Hematopoietic multipotent progenitor cell treated with erythropoietin and hydrocortisone succinate and interleukin-3 and kit ligand, for 15 days (in vitro differentiated cells): ENCODE data around the gene EPGN.
"Not testable (repeated sequence)": the region's sequence is repeated elsewhere in the genome, so short reads cannot be mapped to it uniquely, and the experiment has no call there.

Experiments
- DNase-seq: peaks from one replicate; pipeline ENCODE4 v3.0.0-alpha.2; 2015; ENCODE audit warnings: low spot score

The EPGN gene

DNA sequence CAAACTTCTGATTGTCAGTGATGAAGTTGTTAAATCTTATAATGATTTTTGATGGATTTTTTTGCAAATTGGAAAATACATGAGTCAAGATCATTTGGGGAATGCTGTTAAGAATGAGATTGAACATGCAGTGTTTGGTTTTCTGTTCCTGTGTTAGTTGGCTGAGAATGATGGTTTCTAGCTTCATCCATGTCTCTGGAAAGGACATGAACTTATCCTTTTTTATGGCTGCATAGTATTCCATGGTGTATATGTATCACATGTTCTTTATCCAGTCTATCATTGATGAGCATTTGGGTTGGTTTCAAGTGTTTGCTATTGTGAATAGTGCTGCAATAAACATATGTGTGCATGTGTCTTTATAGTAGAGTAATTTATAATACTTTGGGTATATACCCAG lies 32.2 kb downstream of the EPGN start:
- DNase-seq: not testable (repeated sequence)

GRCh38 chr4:74344031-74344430 lies 35.8 kb downstream of the EPGN start:
- no peak for DNase-seq

GRCh38 chr4:74353858-74354257 lies 45.6 kb downstream of the EPGN start:
- no peak for DNase-seq

- DNase-seq: no peak
Observed at GRCh38 chr4:74357965-74358364, 49.7 kb downstream of the EPGN start.

DNA sequence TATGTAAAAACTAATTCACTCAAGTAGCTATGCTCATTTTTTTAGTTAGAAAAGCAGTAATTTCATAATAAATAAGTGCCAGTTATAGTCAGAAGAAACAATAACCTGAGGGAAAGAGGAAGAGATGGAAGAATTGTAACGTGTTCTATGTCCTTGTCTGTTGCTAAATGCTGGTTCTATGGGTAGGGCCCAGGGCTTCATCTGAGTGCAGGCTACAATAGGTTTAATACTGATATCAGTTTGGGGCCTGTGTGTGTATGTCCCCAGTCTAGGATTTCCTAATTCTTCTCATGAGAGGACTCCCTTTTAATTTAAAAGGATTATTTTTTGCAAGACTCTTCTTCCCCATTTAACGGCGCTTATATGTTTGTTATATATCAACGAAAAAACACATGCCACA lies 53.4 kb downstream of the EPGN start:
- DNase-seq: no peak

- DNase-seq: no peak
Observed at GRCh38 chr4:74362347-74362746, 54.1 kb downstream of the EPGN start.

- DNase-seq: no peak
Observed at GRCh38 chr4:74364256-74364651, 56.0 kb downstream of the EPGN start.

DNA sequence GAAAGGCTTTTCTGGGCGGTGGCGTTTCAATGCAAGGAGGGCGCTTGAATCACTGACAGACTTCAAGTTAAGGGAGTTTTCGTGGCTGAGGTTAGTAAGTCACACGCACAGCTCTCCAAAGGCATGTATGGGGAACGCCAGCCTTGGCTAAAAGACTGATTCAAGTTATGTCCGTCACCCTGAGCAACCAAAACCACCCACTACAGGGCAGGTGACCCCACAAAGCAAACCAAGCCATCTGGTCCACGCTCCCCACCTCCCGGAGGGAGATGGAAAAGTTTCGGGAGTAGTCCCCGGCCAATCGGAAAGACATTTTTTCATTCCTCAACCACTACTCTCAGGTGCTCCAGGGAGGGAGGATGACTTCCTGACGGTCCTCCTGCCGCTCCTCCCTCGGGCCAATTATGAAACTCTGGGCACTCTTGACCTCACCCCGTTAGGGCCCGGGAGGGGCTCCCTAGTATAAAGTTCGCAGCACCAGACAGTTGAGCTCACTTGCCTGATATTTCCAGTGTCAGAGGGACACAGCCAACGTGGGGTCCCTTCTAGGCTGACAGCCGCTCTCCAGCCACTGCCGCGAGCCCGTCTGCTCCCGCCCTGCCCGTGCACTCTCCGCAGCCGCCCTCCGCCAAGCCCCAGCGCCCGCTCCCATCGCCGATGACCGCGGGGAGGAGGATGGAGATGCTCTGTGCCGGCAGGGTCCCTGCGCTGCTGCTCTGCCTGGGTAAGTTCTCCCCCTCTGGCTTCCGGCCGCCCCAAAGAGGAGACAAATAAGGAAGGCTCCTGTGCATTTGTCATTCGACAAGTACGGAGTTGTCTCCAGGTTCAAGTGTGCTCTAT lies 56.6 kb downstream of the EPGN start, which contains the start of gene EREG:
EREG (plus strand) TSS at position 494 of the 840 bp plus-strand sequence; CDS start at position 658, 164 bp downstream.
- no peak for DNase-seq

GRCh38 chr4:74365761-74366160 lies 57.5 kb downstream of the EPGN start:
- no peak for DNase-seq
